Esophagus squamous epithelium (tissue), 4 donors: ENCODE results near the gene STYXL1.

Experiments used
- POLR2A ChIP-seq, 4 donors: fragments of 450-650 bp; IDR thresholded peaks; one replicate each; pipeline ENCODE4 v1.6.1; 2017; ENCODE audit warnings: antibody characterized with exemption in 4 of 4, mild to moderate bottlenecking in 4 of 4, moderate library complexity in 3 of 4
- TF ChIP-seq, protein P1 (sequence below), 6 experiments: fragments of 450-650 bp in 4 of 6; fragments of 200-600 bp in 2 of 6; sonication (generic) in 2 of 6; IDR thresholded peaks; one replicate each; pipeline ENCODE4 v1.5.1; 2016 to 2019; ENCODE audit warnings: antibody characterized with exemption in 6 of 6, mild to moderate bottlenecking in 4 of 6, moderate library complexity in 4 of 6

DNA sequence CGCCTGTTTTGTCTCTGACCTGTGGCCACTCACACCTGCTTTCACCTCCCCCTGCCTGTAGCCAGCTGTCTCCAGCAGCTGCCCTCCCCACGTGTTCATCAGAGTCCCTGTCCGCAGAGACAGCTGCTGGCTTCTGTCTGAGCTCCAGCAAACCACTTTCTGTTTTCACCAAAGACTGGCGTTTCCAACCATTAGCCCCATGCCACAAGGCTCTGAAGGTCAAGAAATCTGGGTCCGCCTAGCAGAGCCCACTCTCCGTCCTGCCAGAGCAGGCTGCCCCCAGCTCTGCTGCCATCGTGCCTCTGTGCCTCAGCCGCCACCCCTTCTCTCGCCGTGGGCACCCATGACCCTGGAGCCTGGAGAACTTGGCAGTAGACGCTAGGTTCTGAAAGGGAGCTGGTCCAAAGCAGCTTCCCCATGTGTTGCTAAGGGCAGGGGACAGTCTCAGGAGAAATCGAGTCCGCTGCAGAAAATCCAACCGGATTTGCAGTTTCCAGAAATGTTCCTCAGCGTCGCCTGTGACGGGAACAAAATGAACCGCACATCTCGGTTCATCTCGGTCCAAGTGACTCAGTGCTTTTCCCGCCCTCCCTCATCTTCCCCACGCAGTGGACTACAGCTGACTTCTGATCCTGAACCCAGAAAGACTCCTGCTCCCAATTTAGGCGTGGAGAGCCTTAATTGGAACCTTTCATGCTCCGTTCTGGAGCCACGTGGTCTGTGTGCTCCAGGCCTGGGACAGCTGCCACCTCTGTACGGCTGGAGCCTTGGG lies 81.4 kb downstream of the STYXL1 start:
- TF ChIP-seq, protein P1, sequence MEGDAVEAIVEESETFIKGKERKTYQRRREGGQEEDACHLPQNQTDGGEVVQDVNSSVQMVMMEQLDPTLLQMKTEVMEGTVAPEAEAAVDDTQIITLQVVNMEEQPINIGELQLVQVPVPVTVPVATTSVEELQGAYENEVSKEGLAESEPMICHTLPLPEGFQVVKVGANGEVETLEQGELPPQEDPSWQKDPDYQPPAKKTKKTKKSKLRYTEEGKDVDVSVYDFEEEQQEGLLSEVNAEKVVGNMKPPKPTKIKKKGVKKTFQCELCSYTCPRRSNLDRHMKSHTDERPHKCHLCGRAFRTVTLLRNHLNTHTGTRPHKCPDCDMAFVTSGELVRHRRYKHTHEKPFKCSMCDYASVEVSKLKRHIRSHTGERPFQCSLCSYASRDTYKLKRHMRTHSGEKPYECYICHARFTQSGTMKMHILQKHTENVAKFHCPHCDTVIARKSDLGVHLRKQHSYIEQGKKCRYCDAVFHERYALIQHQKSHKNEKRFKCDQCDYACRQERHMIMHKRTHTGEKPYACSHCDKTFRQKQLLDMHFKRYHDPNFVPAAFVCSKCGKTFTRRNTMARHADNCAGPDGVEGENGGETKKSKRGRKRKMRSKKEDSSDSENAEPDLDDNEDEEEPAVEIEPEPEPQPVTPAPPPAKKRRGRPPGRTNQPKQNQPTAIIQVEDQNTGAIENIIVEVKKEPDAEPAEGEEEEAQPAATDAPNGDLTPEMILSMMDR (IDR thresholded peaks at IDR 0.05) = no peak
- TF ChIP-seq POLR2A (IDR thresholded peaks at IDR 0.05) = no peak
